GM18511 (cell line): ENCODE results near the gene SSH2.
"Not testable (repeated sequence)": the region's sequence is repeated elsewhere in the genome, so short reads cannot be mapped to it uniquely, and the experiment has no call there.

Source experiments
- ATAC-seq: cut with Tn5 transposase; IDR thresholded peaks from one replicate; pipeline ENCODE4 v1.9.1; 2021; ENCODE audit warnings: mild to moderate bottlenecking, moderate library complexity; ENCODE audit not compliant: unreplicated experiment

Gene SSH2

GRCh38 chr17:29789196-29790170, 140.5 kb downstream of the SSH2 start:
- no peak for ATAC-seq

- no peak for ATAC-seq
Observed at GRCh38 chr17:29787995-29788394, 142.0 kb downstream of the SSH2 start.

GRCh38 chr17:29782917-29783316, 147.1 kb downstream of the SSH2 start:
- no peak for ATAC-seq

GRCh38 chr17:29779812-29780190, 150.2 kb downstream of the SSH2 start:
- not testable (repeated sequence) for ATAC-seq

- ATAC-seq = no peak
Observed at GRCh38 chr17:29778956-29779811, 150.8 kb downstream of the SSH2 start.

GRCh38 chr17:29777663-29778062, 152.4 kb downstream of the SSH2 start:
- ATAC-seq = no peak

- no peak for ATAC-seq
Observed at GRCh38 chr17:29776026-29776425, 154.0 kb downstream of the SSH2 start.

GRCh38 chr17:29772981-29773380, 157.0 kb downstream of the SSH2 start:
- no peak for ATAC-seq

GRCh38 chr17:29771546-29771945, 158.5 kb downstream of the SSH2 start:
- no peak for ATAC-seq

GRCh38 chr17:29769225-29769624, 160.8 kb downstream of the SSH2 start:
- ATAC-seq = no peak

- ATAC-seq = no peak
Observed at GRCh38 chr17:29766796-29767327, 163.2 kb downstream of the SSH2 start.

GRCh38 chr17:29764748-29765147, 165.3 kb downstream of the SSH2 start:
- no peak for ATAC-seq

- ATAC-seq = no peak
Observed at GRCh38 chr17:29764217-29764616, 165.8 kb downstream of the SSH2 start.

- ATAC-seq = no peak
Observed at GRCh38 chr17:29763273-29763672, 166.8 kb downstream of the SSH2 start.

GRCh38 chr17:29761040-29761761, 168.8 kb downstream of the SSH2 start:
- ATAC-seq = peak; percentile 79

GRCh38 chr17:29760279-29761039, 169.6 kb downstream of the SSH2 start:
- ATAC-seq = peak; percentile 54

- no peak for ATAC-seq
Observed at GRCh38 chr17:29758255-29758654, 171.8 kb downstream of the SSH2 start.

- no peak for ATAC-seq
Observed at GRCh38 chr17:29757788-29758187, 172.2 kb downstream of the SSH2 start.

GRCh38 chr17:29753845-29754439, 176.1 kb downstream of the SSH2 start:
- no peak for ATAC-seq
